ENCODE measurements around the gene ZNF2. TPM values are rescaled to one million over a fixed set of nuclear protein-coding genes. Genes with fewer than 3 reads are reported as not detected.
"Not testable (repeated sequence)": the region's sequence is repeated elsewhere in the genome, so short reads cannot be mapped to it uniquely, and the experiment has no call there.

ZNF2 gene
- total and polyA plus RNA-seq, 11 donors: 1.2 to 5.9 (median 3.4) TPM

DNA sequence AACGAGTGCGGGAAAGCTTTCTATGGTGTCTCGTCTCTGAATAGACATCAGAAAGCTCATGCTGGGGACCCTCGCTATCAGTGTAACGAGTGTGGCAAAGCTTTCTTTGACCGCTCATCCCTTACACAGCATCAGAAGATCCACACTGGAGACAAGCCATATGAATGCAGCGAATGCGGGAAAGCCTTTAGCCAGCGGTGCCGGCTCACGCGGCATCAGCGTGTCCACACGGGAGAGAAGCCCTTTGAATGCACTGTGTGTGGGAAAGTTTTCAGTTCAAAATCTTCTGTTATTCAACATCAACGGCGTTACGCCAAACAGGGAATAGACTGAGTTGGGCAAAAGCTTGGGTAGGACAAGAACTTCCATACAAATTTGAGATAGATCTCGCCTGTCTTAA is 16.2 kb downstream of the ZNF2 start:
- Histone ChIP-seq H3K36me3 (peaks cover 7 to 60% (median 50%) of the 10 kb centered on the region in 9 donors), H3K4me3 (no peak overlapping the region), H3K9me3 (peaks cover 0 to 30% (median 7%) of the 10 kb centered on the region in 12 donors), H3K4me1 (peaks cover 0 to 8% (median 1%) of the 10 kb centered on the region in 12 donors), H3K27me3 (no peaks in the 10 kb centered on the region), H3K27ac (no peak overlapping the region)
- no peak for TF ChIP-seq POLR2A (IDR thresholded peaks at IDR 0.05)
- TF ChIP-seq, protein P1, sequence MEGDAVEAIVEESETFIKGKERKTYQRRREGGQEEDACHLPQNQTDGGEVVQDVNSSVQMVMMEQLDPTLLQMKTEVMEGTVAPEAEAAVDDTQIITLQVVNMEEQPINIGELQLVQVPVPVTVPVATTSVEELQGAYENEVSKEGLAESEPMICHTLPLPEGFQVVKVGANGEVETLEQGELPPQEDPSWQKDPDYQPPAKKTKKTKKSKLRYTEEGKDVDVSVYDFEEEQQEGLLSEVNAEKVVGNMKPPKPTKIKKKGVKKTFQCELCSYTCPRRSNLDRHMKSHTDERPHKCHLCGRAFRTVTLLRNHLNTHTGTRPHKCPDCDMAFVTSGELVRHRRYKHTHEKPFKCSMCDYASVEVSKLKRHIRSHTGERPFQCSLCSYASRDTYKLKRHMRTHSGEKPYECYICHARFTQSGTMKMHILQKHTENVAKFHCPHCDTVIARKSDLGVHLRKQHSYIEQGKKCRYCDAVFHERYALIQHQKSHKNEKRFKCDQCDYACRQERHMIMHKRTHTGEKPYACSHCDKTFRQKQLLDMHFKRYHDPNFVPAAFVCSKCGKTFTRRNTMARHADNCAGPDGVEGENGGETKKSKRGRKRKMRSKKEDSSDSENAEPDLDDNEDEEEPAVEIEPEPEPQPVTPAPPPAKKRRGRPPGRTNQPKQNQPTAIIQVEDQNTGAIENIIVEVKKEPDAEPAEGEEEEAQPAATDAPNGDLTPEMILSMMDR (IDR thresholded peaks at IDR 0.05): no peak
- intact Hi-C loops (cut with DNase I): no loop called here
- ATAC-seq (no peak), DNase-seq (no peak)
- WGBS, 4 donors: 98 to 99% (median 99%) methylated on average over 18 of the region's 18 CpGs

DNA sequence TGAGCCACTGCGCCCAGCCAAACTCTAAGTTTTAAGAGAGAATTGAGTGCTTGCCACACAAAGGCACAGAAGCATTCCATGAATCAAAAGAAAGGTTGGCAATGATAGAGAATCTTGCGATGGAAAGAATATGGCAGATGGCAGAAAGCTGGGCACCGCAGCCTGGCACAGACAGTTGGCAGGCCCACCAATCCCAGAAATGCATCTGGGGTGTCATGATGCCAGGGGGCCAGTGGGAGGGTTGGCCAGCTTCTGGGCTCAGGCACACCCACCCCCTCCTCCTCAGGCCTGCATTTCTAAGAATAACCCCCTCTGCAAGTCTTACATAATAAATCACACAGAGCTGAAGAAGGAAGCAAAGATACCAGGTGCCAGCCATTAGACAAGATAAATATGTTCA is 19.6 kb downstream of the ZNF2 start:
- 98 to 99% (median 98%) methylated on average over 3 of the region's 3 CpGs for WGBS, 4 donors
- no peak for TF ChIP-seq POLR2A (IDR thresholded peaks at IDR 0.05)
- TF ChIP-seq, protein P1 (IDR thresholded peaks at IDR 0.05): no peak
- intact Hi-C loops (cut with DNase I): no loop called here
- H3K4me3 ChIP-seq: no peak overlapping the region
- no peak overlapping the region for H3K27ac ChIP-seq
- ATAC-seq: no peak
- H3K9me3 ChIP-seq: peaks cover 0 to 30% (median 7%) of the 10 kb centered on the region in 12 donors
- no peaks in the 10 kb centered on the region for H3K27me3 ChIP-seq
- no peaks in the 10 kb centered on the region for H3K4me1 ChIP-seq
- H3K36me3 ChIP-seq: peaks cover 7 to 33% (median 29%) of the 10 kb centered on the region in 9 donors
- no peak for DNase-seq

DNA sequence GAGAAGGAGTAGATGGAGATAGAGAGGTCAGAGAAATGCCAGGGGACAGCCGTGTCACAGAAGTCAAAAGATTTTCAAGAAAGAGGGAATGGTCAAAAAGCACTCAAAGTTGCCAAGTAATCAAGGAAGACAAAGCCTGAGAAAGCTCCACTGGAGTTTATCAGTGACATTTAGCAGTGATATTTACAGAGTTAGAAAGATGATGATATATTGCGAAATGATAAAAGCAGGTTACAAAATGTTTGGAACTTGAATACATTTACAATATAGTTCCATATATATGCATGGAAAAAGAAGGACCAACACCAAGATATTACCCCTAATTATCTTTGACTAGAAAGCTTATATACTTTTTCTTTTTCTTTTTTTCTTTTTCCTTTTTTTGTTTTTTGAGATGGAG is 20.4 kb downstream of the ZNF2 start:
- Histone ChIP-seq H3K27me3 (no peaks in the 10 kb centered on the region), H3K4me3 (no peak overlapping the region), H3K36me3 (peaks cover 7 to 25% (median 22%) of the 10 kb centered on the region in 9 donors), H3K4me1 (no peaks in the 10 kb centered on the region), H3K27ac (no peak overlapping the region), H3K9me3 (peaks cover 0 to 26% (median 7%) of the 10 kb centered on the region in 12 donors)
- no peak for DNase-seq
- no peak for ATAC-seq
- 68 to 74% (median 72%) methylated on average over 2 of the region's 2 CpGs for WGBS, 4 donors
- intact Hi-C loops (cut with DNase I): no loop called here
- TF ChIP-seq POLR2A (IDR thresholded peaks at IDR 0.05): no peak
- TF ChIP-seq, protein P1 (IDR thresholded peaks at IDR 0.05): no peak

DNA sequence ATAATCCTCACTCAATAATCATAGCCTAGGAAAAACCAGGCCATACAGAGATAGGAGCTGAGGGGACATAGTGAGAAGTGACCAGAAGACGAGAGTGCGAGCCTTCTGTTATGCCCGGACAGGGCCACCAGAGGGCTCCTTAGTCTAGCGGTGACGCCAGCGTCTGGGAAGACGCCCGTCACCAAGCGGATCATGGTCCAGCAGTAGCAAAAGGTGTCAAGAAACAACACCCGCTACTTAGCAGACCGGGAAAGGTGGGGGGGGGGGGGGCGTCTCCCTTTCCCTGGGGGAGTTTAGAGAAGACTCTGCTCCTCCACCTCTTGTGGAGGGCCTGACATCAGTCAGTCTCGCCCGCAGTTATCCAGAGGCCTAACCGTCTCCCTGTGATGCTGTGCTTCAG is 27.3 kb downstream of the ZNF2 start:
- 19 to 21% (median 20%) methylated on average over 14 to 15 of the region's 15 CpGs for WGBS, 4 donors

More for the DNA sequence above, 27.3 kb downstream of the ZNF2 start:
- H3K27ac ChIP-seq, H3K4me1 ChIP-seq, H3K4me3 ChIP-seq, H3K9me3 ChIP-seq, ATAC-seq, H3K27me3 ChIP-seq, H3K36me3 ChIP-seq: not testable (repeated sequence)
- DNase-seq: peak; percentile 44 to 81 (median 62)
- intact Hi-C loops (cut with DNase I): loop anchor here in 3 of 10 donors (5.0 to 10.0 kb wide), 2 partner anchors 122 to 124 kb away; no protein-coding TSS in a partner anchor
- TF ChIP-seq, protein P1 (IDR thresholded peaks at IDR 0.05): peak; percentile 37 to 69 (median 60)

All from heart left ventricle (tissue), 16 donors.